GM12864 (cell line): ENCODE data around the gene ERRFI1.
A peak's percentile ranks its signal among the peaks of the same experiment; 100 is the strongest.
"Not testable (repeated sequence)": the region's sequence is repeated elsewhere in the genome, so short reads cannot be mapped to it uniquely, and the experiment has no call there.

Experiments
- DNase-seq: peaks from one replicate; pipeline ENCODE4 v3.0.0-alpha.2; 2011; ENCODE audit warnings: low read depth
- H3K4me3 ChIP-seq: 2 replicates; pipeline ENCODE4 v1.5.1; 2011; ENCODE audit warnings: mild to moderate bottlenecking, low read depth, low read length, control low read depth
- CTCF ChIP-seq: IDR thresholded peaks from 2 replicates; pipeline ENCODE4 v1.5.1; 2011; ENCODE audit warnings: low read depth, mild to moderate bottlenecking, moderate library complexity, low read length, control low read depth, inconsistent platforms; ENCODE audit errors: missing control alignments

Gene ERRFI1

GRCh38 chr1:7970246-7970645 is 55.9 kb downstream of the ERRFI1 start:
- TF ChIP-seq CTCF, result no peak
- DNase-seq, result no peak
- H3K4me3 ChIP-seq, result no peak overlapping the region

- TF ChIP-seq CTCF, result no peak
- DNase-seq, result no peak
Observed at GRCh38 chr1:7967651-7968050, 58.5 kb downstream of the ERRFI1 start.

DNA sequence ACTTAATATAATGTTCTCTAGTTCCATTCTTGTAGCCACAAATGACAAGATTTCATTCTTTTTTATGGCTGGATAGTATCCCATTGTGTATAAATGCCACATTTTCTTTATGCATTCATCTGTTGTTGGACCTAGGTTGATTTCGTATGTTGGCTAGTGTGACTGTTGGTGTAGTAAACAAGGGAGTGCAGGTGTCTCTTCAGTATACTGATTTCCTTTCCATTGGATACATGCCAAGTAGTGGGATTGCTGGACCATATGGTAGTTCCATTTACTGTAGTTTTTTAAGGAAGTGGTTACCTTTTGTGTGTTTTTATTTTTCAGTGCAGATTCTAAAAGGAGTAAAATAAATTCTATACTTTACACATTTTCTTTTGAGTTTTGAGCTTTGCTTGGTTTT is 58.9 kb downstream of the ERRFI1 start:
- H3K4me3 ChIP-seq, result no peak overlapping the region
- TF ChIP-seq CTCF, result no peak
- DNase-seq, result no peak

More at GRCh38 chr1:7967651-7968050, 58.5 kb downstream of the ERRFI1 start:
- no peak overlapping the region for H3K4me3 ChIP-seq

DNA sequence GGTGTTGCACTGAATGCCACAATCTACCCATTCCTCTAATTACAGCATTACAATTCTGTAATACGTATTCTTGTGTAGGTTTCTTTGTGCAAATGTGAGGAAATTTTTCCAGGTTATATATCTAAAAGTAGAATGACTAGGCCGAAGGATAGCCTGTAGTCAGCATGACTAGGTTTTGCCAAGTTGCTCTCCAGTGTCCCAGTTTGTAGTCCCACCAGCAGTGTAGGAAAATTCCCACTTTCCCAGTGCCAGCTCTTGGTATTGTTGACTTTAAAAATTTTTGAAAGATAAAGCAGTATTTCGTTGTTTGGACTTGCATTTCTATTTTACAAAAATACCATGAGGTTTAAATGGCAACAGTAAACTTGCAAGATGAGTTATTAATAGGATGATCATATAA is 61.6 kb downstream of the ERRFI1 start:
- TF ChIP-seq CTCF, result no peak
- no peak for DNase-seq
- no peak overlapping the region for H3K4me3 ChIP-seq

DNA sequence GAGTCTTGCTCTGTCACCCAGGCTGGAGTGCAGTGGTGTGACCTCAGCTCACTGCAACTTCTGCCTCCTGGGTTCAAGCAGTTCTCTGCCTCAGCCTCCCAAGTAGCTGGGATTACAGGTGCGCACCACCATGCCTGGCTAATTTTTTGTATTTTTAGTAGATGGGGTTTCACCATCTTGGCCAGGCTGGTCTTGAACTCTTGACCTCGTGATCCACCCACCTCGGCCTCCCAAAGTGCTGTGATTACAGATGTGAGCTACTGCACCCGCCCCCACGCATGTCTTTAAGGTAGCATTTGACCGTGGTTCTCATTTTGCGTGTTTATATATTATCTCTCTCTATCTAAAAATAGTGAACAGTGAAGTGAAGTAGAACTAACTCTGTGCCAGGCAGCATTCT is 62.3 kb downstream of the ERRFI1 start:
- not testable (repeated sequence) for DNase-seq

GRCh38 chr1:7963378-7963730 is 62.8 kb downstream of the ERRFI1 start:
- not testable (repeated sequence) for H3K4me3 ChIP-seq, DNase-seq

More for the DNA sequence above, 62.3 kb downstream of the ERRFI1 start:
- H3K4me3 ChIP-seq, result not testable (repeated sequence)

- H3K4me3 ChIP-seq, result peak overlapping the region; percentile 69
- no peak for TF ChIP-seq CTCF
- no peak for DNase-seq
Observed at GRCh38 chr1:7962636-7963377, 63.3 kb downstream of the ERRFI1 start.

DNA sequence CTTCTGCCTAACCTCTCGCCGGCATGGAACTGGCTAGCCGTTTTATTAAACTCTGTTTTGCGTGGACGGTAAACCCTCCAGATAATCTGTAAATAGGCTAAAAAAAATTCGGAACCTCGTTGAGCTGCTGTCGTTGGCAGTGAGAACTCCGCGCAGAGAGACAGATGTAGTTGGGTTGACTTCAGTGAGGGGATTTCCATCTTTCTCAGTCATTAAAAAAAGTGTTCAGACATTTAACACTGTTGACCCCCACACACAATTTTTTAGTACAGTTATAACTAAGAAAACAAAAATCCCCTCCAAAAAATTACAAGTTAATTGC is 64.1 kb downstream of the ERRFI1 start:
- TF ChIP-seq CTCF, result no peak
- H3K4me3 ChIP-seq, result peak overlapping the region; percentile 69
- DNase-seq, result no peak
